DMS153 (cell line): ENCODE results near the gene CD248.
"Not testable (repeated sequence)": the region's sequence is repeated elsewhere in the genome, so short reads cannot be mapped to it uniquely, and the experiment has no call there.

ENCODE experiments used
- DNase-seq: peaks from one replicate; lab custom pipeline; 2025; lab: John Stamatoyannopoulos, UW

Gene CD248

GRCh38 chr11:66316849-66317251 is at the start of gene CD248:
Gene CD248 (minus strand): TSS chr11:66317044. CDS start chr11:66317027, 17 bp downstream.
- DNase-seq: no peak

GRCh38 chr11:66365711-66366619 is 49.1 kb upstream of the CD248 start:
- DNase-seq: no peak

- no peak for DNase-seq
Measured at GRCh38 chr11:66365166-66365565, 48.3 kb upstream of the CD248 start.

GRCh38 chr11:66363805-66364535 is 47.1 kb upstream of the CD248 start:
- DNase-seq: no peak

- no peak for DNase-seq
Measured at GRCh38 chr11:66363187-66363601, 46.4 kb upstream of the CD248 start.

- no peak for DNase-seq
Measured at GRCh38 chr11:66362481-66363147, 45.8 kb upstream of the CD248 start.

GRCh38 chr11:66361502-66361941 is 44.7 kb upstream of the CD248 start:
- DNase-seq: no peak

GRCh38 chr11:66360406-66361073 is 43.7 kb upstream of the CD248 start:
- DNase-seq: no peak

- DNase-seq: no peak
Measured at GRCh38 chr11:66359662-66360087, 42.8 kb upstream of the CD248 start.

- DNase-seq: not testable (repeated sequence)
Measured at GRCh38 chr11:66350560-66351235, 33.9 kb upstream of the CD248 start.

- DNase-seq: no peak
Measured at GRCh38 chr11:66349084-66349386, 32.2 kb upstream of the CD248 start.

- peak; percentile 84 for DNase-seq
Measured at GRCh38 chr11:66347425-66348276, 30.8 kb upstream of the CD248 start, which contains the start of gene B4GAT1. Gene B4GAT1 (minus strand): TSS chr11:66347629. CDS start chr11:66347545, 84 bp downstream.

- DNase-seq: no peak
Measured at GRCh38 chr11:66346476-66347424, 29.9 kb upstream of the CD248 start.

- DNase-seq: no peak
Measured at GRCh38 chr11:66345316-66345649, 28.4 kb upstream of the CD248 start.

GRCh38 chr11:66344550-66345315 is 27.9 kb upstream of the CD248 start, which contains the start of gene BRMS1:
Gene BRMS1 (minus strand): TSS chr11:66345104. CDS start chr11:66342234, 2,870 bp downstream.
- peak; percentile 91 for DNase-seq

- no peak for DNase-seq
Measured at GRCh38 chr11:66343176-66343575, 26.3 kb upstream of the CD248 start.

GRCh38 chr11:66341502-66342126 is 24.8 kb upstream of the CD248 start:
- DNase-seq: no peak
